Nephron (organoid): ENCODE data around the gene KRTAP4-1.
"Not testable (repeated sequence)": the region's sequence is repeated elsewhere in the genome, so short reads cannot be mapped to it uniquely, and the experiment has no call there.

Experiments
- H3K27ac Mint-ChIP-seq, 3 experiments: 2 replicates each; pipeline ENCODE4 v1.8.0; 2020; ENCODE audit warnings: mixed read lengths in 3 of 3, mild to moderate bottlenecking in 2 of 3, moderate library complexity in 1 of 3
- H3K27me3 Mint-ChIP-seq: 2 replicates; pipeline ENCODE4 v1.8.0; 2021; ENCODE audit warnings: low read depth, mild to moderate bottlenecking, moderate library complexity, mixed read lengths
- H3K36me3 Mint-ChIP-seq: 2 replicates; pipeline ENCODE4 v1.8.0; 2020; ENCODE audit warnings: low read depth, mixed read lengths
- H3K4me1 Mint-ChIP-seq: 2 replicates; pipeline ENCODE4 v1.8.0; 2020; ENCODE audit warnings: mixed read lengths
- H3K4me3 Mint-ChIP-seq, 3 experiments: 2 replicates each; pipeline ENCODE4 v1.8.0; 2020; ENCODE audit warnings: mild to moderate bottlenecking in 3 of 3, mixed read lengths in 3 of 3, moderate library complexity in 2 of 3
- H3K9me3 Mint-ChIP-seq: 2 replicates; pipeline ENCODE4 v1.8.0; 2020; ENCODE audit warnings: mixed read lengths
- TF ChIP-seq, protein P1 (sequence below), 3 experiments: fragments of 200-600 bp; sonication (generic); IDR thresholded peaks; one replicate each; pipeline ENCODE4 v1.5.0; 2021; ENCODE audit warnings: antibody characterized with exemption in 3 of 3; ENCODE audit not compliant: unreplicated experiment in 3 of 3

KRTAP4-1 gene

DNA sequence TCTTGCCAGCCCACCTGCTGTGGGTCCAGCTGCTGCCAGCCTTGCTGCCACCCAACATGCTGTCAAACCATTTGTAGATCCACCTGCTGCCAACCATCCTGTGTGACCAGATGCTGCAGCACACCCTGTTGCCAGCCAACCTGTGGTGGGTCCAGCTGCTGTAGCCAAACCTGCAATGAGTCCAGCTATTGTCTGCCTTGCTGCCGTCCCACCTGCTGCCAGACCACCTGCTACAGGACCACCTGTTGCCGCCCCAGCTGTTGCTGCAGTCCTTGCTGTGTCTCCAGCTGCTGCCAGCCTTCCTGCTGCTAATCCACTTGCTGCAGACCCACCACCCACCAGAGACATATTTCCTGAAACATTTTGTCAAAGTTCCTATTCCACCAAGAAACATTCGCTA, 5.6 kb upstream of the KRTAP4-1 start:
- Mint-ChIP-seq H3K27me3 (peaks cover 13% of the 10 kb centered on the region), H3K36me3 (no peaks in the 10 kb centered on the region)
- TF ChIP-seq, protein P1, sequence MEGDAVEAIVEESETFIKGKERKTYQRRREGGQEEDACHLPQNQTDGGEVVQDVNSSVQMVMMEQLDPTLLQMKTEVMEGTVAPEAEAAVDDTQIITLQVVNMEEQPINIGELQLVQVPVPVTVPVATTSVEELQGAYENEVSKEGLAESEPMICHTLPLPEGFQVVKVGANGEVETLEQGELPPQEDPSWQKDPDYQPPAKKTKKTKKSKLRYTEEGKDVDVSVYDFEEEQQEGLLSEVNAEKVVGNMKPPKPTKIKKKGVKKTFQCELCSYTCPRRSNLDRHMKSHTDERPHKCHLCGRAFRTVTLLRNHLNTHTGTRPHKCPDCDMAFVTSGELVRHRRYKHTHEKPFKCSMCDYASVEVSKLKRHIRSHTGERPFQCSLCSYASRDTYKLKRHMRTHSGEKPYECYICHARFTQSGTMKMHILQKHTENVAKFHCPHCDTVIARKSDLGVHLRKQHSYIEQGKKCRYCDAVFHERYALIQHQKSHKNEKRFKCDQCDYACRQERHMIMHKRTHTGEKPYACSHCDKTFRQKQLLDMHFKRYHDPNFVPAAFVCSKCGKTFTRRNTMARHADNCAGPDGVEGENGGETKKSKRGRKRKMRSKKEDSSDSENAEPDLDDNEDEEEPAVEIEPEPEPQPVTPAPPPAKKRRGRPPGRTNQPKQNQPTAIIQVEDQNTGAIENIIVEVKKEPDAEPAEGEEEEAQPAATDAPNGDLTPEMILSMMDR (IDR thresholded peaks at IDR 0.05; ENCODE audit: unreplicated experiment in 3 of 3), result no peak

DNA sequence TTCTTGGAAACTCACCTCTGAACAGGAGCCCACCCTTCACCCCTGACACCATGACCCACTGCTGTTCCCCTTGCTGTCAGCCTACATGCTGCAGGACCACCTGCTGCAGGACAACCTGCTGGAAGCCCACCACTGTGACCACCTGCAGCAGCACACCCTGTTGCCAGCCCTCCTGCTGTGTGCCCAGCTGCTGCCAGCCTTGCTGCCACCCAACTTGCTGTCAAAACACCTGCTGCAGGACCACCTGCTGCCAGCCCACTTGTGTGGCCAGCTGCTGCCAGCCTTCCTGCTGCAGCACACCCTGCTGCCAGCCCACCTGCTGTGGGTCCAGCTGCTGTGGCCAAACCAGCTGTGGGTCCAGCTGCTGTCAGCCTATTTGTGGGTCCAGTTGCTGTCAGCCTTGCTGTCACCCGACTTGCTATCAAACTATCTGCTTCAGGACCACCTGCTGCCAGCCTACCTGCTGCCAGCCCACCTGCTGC, 5.2 kb upstream of the KRTAP4-1 start, which contains the start of gene KRTAP9-1:
Gene KRTAP9-1, plus strand, starts transcription at position 51 of the 482 bp plus-strand sequence. Its CDS starts 0 bp downstream, at position 51.
- not testable (repeated sequence) for H3K4me1 Mint-ChIP-seq, H3K36me3 Mint-ChIP-seq, H3K9me3 Mint-ChIP-seq, H3K4me3 Mint-ChIP-seq, H3K27ac Mint-ChIP-seq
- H3K27me3 Mint-ChIP-seq, result peaks cover 13% of the 10 kb centered on the region

More for the DNA sequence above, 5.6 kb upstream of the KRTAP4-1 start:
- Mint-ChIP-seq H3K4me3 (no peak overlapping the region), H3K9me3 (peaks cover 2% of the 10 kb centered on the region), H3K27ac (no peak overlapping the region), H3K4me1 (no peaks in the 10 kb centered on the region)

DNA sequence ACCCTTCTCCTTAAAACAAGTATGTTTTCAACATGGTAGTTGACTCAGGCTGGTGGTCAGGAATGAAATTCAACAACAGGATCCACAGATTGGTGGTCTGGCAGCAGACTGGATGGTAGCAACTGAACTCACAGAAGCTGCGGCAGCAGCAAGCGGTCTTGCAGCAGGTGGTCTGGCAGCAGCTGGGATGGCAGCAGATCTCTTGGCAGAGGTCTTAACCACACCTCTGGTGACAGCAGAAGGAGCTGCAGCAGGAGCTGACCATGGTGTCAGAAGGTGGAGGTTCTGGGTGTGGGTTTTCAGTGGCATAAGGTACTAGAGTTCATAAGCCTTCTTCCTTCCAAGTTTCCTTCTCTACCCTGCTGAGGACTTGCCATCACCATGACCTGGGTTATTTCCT, 2.2 kb upstream of the KRTAP4-1 start:
- H3K4me3 Mint-ChIP-seq, result no peak overlapping the region
- no peaks in the 10 kb centered on the region for H3K36me3 Mint-ChIP-seq
- H3K27ac Mint-ChIP-seq, result no peak overlapping the region
- peaks cover 19% of the 10 kb centered on the region for H3K27me3 Mint-ChIP-seq
- peaks cover 7% of the 10 kb centered on the region for H3K9me3 Mint-ChIP-seq
- TF ChIP-seq, protein P1 (IDR thresholded peaks at IDR 0.05; ENCODE audit: unreplicated experiment in 3 of 3), result no peak
- no peaks in the 10 kb centered on the region for H3K4me1 Mint-ChIP-seq

DNA sequence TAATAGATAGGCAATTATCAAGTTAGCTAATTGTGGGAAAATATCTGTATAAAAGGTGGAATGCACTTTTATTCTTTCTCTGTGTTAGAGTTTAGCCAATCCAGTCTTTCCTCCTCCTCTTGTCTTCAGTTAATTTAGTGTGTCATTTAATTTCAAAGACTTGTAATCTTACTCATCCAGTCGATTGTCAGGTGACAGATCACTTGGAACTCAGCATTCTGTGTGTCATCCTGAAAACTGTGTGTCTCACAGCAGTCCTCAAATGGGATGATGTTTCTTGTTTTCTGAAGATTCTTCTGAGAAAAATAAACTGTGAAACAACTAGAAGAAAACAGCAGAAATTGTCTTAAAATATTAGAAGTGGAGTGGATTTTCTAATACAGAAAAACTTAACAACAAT, 290 bp upstream of the KRTAP4-1 start:
- H3K9me3 Mint-ChIP-seq, result peaks cover 7% of the 10 kb centered on the region
- H3K4me1 Mint-ChIP-seq, result no peaks in the 10 kb centered on the region
- H3K27me3 Mint-ChIP-seq, result peaks cover 15% of the 10 kb centered on the region
- no peak overlapping the region for H3K27ac Mint-ChIP-seq
- no peak overlapping the region for H3K4me3 Mint-ChIP-seq
- no peaks in the 10 kb centered on the region for H3K36me3 Mint-ChIP-seq
- TF ChIP-seq, protein P1 (IDR thresholded peaks at IDR 0.05; ENCODE audit: unreplicated experiment in 3 of 3), result no peak

DNA sequence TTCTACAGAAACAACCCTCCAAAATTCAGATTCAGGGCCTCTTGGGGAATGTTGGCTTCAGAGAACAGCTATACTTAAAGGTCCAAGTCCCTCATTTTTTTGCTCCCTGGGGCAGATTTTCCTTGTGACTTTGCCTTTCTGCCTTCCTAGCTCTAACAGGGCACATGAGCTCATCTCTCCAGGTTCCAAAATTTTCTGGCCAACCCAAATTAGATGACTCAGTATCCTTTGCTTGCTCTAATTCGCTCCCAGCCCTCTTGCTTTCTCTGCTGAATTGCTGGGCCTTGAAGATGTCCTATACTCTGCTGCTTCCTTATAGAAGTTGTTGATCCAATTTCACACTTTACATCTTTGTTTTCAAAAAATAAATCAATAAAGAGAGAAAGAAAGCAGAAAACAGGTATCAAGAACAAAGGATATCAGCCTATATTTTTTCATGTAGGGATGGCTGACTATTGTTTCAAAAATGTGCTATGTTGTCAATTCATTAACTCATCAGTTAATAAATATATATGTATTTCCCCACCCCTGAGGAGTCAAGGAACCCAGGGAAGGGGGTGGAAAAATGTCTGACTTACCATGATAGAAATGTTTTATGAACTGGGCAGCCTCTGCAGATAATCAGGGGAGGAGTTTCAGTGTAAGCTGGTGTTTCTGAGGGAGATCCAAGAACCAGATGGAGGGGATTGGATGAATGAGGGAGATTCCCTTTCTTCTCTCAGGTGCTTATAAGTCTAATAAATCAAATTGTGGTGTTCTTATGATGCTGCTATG, 5.7 kb downstream of the KRTAP4-1 start:
- Mint-ChIP-seq H3K9me3 (peaks cover under 1% of the 10 kb centered on the region), H3K27me3 (peaks cover 20% of the 10 kb centered on the region), H3K36me3 (no peaks in the 10 kb centered on the region), H3K27ac (no peak overlapping the region), H3K4me1 (no peaks in the 10 kb centered on the region), H3K4me3 (no peak overlapping the region)
- TF ChIP-seq, protein P1 (IDR thresholded peaks at IDR 0.05; ENCODE audit: unreplicated experiment in 3 of 3), result no peak

DNA sequence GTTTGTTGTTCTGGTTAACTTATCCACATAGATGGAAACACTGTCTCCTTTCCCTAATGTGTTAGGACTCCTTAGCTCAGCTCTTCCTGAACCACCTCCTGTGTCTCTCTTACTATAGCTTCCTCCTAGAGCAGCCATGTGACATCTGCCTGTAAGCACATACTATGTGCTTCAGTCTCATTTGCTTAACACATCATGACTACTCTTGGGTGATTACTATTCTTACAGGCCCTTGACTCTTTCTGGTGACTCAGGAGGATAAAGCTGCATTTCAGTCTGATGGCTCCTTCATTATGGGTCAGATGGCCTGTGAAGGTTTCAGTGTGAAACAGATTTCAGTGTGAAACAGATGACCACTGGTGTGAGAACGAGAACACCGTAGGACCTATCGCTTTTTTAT, 6.4 kb downstream of the KRTAP4-1 start:
- H3K9me3 Mint-ChIP-seq, result no peaks in the 10 kb centered on the region
- no peaks in the 10 kb centered on the region for H3K36me3 Mint-ChIP-seq
- TF ChIP-seq, protein P1 (IDR thresholded peaks at IDR 0.05; ENCODE audit: unreplicated experiment in 3 of 3), result no peak
- no peak overlapping the region for H3K27ac Mint-ChIP-seq
- no peaks in the 10 kb centered on the region for H3K4me1 Mint-ChIP-seq
- H3K27me3 Mint-ChIP-seq, result peaks cover 20% of the 10 kb centered on the region
- H3K4me3 Mint-ChIP-seq, result no peak overlapping the region
